ENCODE data around the gene IFT25.

- TF ChIP-seq CTCF (IDR thresholded peaks at IDR 0.05) = no peak
- peak in 1 of 2 donors; percentile 30 for TF ChIP-seq POLR2A (IDR thresholded peaks at IDR 0.05)
These were observed 55.9 kb downstream of the IFT25 start, which contains the start of gene YIPF1 for GRCh38 chr1:53889304-53890298.

All from tibial nerve (tissue), 3 donors.